ENCODE data around the gene ERFE.
"Not testable (repeated sequence)": the region's sequence is repeated elsewhere in the genome, so short reads cannot be mapped to it uniquely, and the experiment has no call there.

The ERFE gene

DNA sequence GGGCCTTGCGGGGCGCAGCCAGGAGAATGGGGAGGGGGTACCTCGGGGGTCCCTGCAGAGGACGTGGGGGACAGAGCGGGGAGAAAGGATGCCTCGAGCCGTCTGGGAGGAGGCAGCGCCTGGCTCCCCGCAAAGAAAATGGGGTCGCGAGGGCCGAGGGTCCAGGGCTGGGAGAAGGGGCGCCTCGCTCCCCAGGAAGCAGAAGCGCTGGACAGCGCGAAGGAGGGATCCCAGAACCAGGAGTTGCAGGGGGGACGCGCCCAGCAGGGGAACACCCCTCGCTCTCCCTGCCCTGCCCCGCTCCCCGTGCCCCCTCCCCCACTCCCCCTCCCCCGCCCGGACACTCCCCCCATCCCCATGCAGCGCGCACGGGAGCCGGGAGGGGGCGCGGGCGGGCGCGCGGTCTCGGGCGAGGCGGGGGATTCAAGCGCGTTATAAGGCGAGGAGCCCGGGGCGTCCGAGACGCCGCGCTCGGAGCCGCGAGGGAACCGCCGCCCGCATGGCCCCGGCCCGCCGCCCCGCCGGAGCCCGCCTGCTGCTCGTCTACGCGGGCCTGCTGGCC lies at the start of gene ERFE:
ERFE (plus strand) TSS at position 462 of the 562 bp plus-strand sequence; CDS start at position 500, 38 bp downstream.
- peak; percentile 27 to 53 for DNase-seq (ENCODE audit: low read depth in 2 of 2)

- no peak for DNase-seq (ENCODE audit: low read depth in 2 of 2)
These were observed 45.2 kb upstream of the ERFE start for GRCh38 chr2:238113611-238114010.

DNA sequence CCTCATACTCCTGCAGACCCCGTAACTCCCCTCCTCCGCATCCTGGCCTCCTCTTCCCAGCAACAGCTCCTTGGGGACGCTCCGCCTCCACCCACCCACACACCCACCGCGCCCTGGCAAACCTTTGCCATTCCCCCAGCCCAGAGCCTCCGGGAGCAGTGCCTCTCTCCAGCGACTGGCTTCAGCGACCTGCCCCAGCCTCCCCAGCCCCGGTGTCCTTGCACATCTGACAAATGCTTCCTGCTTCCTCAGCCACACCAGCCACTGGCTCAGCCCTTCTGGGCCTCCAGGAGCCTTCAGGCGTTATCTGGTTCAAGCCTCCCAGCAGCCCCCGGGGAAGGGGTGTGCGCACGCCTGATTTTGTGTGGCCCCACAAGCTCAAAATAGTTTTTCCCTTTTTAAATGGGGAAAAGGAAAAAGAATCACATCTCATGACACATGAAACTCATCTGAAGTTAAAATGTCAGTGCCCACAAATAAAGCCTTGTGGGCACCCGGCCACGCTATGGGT lies 44.4 kb upstream of the ERFE start:
- DNase-seq (ENCODE audit: low read depth in 2 of 2): no peak

GRCh38 chr2:238114851-238115660 lies 43.7 kb upstream of the ERFE start:
- no peak for DNase-seq (ENCODE audit: low read depth in 2 of 2)

DNA sequence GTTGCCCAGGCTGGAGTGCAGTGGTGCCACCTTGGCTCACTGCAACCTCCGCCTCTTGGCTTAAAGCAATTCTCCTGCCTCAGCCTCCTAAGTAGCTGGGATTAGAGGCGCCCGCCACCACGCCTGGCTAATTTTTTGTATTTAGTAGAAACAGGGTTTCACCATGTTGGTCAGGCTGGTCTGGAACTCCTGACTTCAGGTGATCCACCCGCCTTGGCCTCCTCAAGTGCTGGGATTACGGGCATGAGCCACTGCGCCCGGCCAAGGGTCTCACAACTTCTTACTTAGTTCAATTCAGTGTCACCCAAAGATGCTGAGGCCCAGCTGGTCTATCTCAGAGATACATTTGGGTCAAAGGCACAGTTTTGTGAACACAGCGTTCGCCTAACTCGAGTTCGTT lies 43.1 kb upstream of the ERFE start:
- DNase-seq (ENCODE audit: low read depth in 2 of 2): not testable (repeated sequence)

DNA sequence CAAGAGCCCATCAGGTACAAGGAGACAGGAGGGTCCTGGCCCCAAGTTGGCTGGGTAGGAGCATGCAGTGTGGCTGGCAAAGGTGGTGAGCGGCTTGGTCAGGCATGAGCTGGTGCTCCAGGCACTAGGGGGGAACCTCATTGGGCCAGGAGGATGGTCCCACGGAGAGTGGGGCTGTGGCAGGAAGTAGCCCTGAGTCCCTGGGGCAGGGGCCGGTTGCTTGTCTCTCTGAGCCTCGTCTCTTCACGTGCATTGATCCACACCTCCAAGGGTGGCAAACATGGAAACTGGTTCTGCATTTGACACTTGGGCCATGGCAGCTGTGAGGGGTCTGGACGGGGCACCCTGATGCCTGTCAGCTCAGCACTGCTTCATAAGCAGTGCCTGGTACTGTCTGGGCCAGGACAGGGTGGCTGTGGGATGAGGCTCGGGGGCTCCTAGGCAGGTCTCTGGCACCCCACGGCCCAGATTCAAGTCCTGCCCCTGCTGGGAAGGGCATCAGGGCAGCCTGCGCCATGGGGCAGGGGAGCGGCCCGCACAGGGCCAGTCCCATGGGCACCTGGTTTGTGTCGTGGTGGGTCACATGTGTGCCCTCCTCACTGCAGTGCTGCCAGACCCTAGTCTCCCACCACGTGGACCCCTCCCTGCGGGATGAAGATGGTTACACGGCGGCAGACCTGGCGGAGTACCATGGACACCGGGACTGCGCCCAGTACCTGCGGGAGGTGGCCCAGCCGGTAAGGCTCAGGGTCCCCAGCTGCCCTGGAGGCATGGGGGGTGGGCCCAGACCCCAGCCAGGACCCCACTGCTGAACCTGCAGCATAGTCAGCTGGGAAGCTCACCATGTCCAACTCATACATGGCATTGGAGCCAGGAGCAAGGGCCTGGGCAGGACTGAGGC lies 42.2 kb upstream of the ERFE start:
- no peak for DNase-seq (ENCODE audit: low read depth in 2 of 2)

GRCh38 chr2:238117199-238118154 lies 41.3 kb upstream of the ERFE start:
- DNase-seq (ENCODE audit: low read depth in 2 of 2): no peak

DNA sequence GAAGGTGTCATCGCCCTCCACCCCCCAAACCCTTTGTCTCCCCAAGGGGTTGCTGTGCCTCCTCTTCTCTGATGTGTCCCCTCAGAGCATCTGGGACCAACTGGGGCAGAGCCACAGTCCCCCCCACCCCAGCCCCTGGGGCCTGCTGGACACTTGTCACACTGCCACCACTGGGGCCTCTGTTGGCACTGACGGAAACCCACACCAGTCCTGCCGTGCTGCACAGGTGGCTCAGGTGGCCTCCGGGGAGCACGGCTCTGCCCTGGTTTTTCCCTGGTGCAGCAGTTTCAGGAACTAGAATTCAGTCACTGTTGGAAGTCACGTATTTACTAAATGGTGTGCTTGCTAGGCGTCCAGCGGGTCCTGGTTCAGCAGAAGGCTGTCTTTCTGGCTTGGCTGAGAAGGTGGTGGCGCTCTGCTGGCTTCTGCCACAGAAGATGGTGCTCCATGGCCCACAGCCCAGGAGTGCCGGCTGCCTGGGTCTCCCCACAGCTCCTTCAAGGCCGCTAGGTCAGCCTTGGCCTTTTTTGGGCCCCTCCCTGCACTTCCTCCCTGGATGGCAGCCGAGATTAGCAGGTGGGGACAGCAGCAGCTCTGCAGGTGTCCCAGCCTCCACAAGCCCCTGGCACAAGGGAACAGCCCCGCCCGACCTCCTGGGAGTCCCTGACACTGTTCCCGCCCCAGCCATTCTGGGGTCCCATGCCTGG lies 38.9 kb upstream of the ERFE start:
- DNase-seq (ENCODE audit: low read depth in 2 of 2): no peak

DNA sequence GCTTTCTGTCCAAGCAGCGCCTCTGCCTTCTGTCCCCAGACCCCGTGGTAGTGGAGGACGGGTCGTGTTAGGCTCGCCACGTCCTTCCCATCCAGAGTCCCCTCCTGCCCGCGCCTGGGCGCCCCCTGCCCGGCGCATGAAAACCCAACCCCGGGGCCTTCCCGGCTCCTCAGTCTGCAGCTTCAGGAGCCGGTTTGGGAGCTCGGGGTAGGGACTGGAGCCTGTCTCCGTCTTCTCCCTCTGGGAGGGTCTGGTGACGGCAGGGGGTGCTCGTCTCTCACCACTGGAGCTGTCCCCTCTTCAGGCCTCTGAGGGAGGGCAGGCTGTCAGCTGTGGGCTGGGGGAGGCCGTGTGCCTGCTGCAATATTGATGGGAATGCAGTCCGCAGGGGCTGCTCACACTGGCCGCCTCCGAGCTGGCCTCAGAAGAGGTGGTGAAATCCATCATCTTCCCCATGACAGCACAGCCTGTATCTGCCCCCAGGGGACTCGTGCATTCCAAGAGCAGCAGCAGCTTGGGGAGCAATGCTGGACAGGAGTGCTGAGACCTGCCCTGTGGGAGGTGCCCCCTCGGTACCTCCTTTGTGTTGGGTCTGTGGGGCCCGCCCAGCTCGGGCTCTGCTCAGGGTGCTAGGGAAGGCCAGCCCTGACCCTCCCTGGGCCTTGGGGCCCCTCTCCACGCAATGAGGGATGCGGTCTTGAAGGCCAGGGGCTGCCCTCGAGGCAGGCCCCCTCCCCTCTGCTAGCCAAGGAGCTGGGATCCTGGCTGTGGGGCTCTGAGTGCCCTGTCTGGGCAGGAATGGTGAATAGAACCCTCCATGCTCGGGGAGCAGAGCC lies 38.1 kb upstream of the ERFE start:
- no peak for DNase-seq (ENCODE audit: low read depth in 2 of 2)

- no peak for DNase-seq (ENCODE audit: low read depth in 2 of 2)
These were observed 37.1 kb upstream of the ERFE start for GRCh38 chr2:238121511-238122286.

DNA sequence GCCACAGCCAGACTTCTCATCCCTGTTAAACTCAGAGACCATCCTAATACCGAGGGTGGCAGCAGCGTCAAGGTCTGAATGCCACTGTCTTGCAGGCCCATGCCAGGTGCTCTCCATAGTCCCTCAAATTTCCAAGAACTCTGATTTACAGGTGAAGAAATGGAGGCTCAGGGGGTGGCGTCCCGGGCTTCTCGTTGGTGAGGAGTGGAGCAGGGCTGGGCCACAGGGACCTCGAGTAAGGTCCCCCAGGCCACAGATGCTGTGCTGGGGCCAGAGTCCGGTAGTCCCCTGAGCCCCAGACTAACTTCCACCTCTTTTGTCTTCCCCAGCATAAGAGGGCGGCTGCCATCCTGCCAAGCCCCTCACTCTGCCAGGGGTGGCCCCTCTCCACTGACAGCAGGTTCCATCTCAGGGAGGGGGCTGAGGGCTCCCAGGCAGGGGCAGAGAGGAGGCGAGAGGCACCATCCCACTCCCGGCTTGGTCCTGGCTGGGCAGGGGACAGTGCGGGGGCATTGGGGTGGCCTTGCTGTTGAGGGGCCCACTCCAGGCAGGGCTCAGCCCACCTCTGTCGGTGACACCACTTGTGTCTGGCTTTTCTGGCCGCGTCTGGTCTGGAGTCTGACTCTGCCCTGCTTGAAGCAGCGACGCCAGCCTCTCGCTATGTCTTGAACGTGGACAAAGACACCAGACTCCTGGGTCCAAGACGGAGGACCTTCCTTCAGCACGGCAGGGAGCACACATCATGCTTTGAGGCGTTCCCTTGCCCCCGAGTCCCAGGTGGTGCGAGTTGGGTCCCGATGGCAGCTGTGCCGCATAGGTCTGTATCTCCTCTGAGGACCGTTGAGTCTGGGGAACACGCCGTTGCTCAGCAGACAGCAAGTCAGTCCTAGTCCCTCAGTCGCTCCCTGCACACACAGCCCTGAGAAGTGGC lies 36.2 kb upstream of the ERFE start:
- no peak for DNase-seq (ENCODE audit: low read depth in 2 of 2)

DNA sequence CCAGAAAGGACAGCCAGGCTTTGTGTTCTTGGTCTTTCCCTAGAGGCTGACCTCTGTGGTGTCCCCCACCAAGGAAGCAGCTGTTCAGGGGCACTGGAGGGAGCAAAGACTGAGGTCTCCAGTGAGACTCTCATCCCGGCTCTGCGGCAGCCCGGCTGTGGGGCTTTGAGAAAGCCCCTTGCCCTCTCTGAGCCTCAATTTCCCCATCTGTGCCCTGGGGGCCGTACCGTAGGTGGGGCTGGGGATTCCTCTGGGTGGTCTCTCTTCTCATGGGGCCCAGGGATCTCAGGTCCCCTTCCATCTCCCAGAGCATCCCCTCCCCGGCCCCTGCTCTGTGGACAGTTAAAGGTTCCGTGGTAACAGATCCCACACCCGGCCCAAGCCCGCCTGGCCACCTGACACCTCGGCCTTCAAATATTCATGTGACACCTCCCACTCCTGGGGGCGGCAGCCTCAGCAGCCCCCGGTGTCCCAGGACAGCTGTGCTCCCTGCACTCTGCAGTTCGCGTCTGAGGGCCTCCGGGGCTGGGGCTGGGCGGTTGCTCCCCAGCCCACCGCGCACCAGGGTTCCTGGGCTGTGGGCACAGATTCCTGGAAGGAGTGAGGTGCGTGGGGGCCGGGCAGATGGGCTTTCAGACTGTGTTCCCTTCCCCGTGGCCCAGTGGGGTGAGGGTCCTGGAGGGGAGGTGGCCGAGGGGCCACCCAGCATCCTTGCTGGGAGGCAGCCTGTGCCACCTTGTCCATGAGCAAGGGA lies 35.4 kb upstream of the ERFE start:
- DNase-seq (ENCODE audit: low read depth in 2 of 2): no peak

GRCh38 chr2:238123991-238124470 lies 34.7 kb upstream of the ERFE start:
- DNase-seq (ENCODE audit: low read depth in 2 of 2): no peak

GRCh38 chr2:238124488-238125126 lies 34.2 kb upstream of the ERFE start:
- no peak for DNase-seq (ENCODE audit: low read depth in 2 of 2)

GRCh38 chr2:238125127-238125885 lies 33.5 kb upstream of the ERFE start:
- no peak for DNase-seq (ENCODE audit: low read depth in 2 of 2)

Measured in stimulated activated CD4-positive, alpha-beta T cell treated with anti-CD3 and anti-CD28 coated beads, Interleukin-1b, Interleukin-23, amount 100 ng/mL, for 4 hours (primary cell).